Smooth muscle cell of the brain vasculature (primary cell): ENCODE measurements around the gene C22orf23.

Source experiments
- DNase-seq: peaks from one replicate; pipeline ENCODE4 v3.0.0-alpha.2; 2012; ENCODE audit warnings: low read depth, low spot score

The C22orf23 gene

GRCh38 chr22:37953437-37954179 lies at the start of gene C22orf23, which contains the start of gene POLR2F:
Gene C22orf23 (minus strand): TSS chr22:37953601. CDS start chr22:37953149, 452 bp downstream.
Gene POLR2F (plus strand): TSS chr22:37953699. CDS start chr22:37953788, 89 bp downstream.
- peak; percentile 84 for DNase-seq

GRCh38 chr22:37999640-38000272 lies 46.4 kb upstream of the C22orf23 start:
- peak; percentile 12 for DNase-seq

- no peak for DNase-seq
These were observed 45.8 kb upstream of the C22orf23 start for GRCh38 chr22:37999236-37999635.

- no peak for DNase-seq
These were observed 45.1 kb upstream of the C22orf23 start for GRCh38 chr22:37998543-37998942.

GRCh38 chr22:37996515-37997246 lies 43.3 kb upstream of the C22orf23 start:
- DNase-seq: no peak

GRCh38 chr22:37996079-37996478 lies 42.7 kb upstream of the C22orf23 start:
- DNase-seq: no peak

- no peak for DNase-seq
These were observed 42.1 kb upstream of the C22orf23 start for GRCh38 chr22:37995460-37995859.

- no peak for DNase-seq
These were observed 41.6 kb upstream of the C22orf23 start for GRCh38 chr22:37994982-37995381.

- no peak for DNase-seq
These were observed 40.6 kb upstream of the C22orf23 start for GRCh38 chr22:37994049-37994448.

GRCh38 chr22:37991731-37992442 lies 38.5 kb upstream of the C22orf23 start:
- no peak for DNase-seq

GRCh38 chr22:37990862-37991261 lies 37.5 kb upstream of the C22orf23 start:
- DNase-seq: no peak

- DNase-seq: no peak
These were observed 36.9 kb upstream of the C22orf23 start for GRCh38 chr22:37990301-37990700.

- no peak for DNase-seq
These were observed 36.0 kb upstream of the C22orf23 start for GRCh38 chr22:37989146-37990045.

- no peak for DNase-seq
These were observed 33.0 kb upstream of the C22orf23 start for GRCh38 chr22:37986371-37986770.

- DNase-seq: no peak
These were observed 32.4 kb upstream of the C22orf23 start for GRCh38 chr22:37985751-37986281.

GRCh38 chr22:37985050-37985585 lies 31.7 kb upstream of the C22orf23 start:
- no peak for DNase-seq

GRCh38 chr22:37983860-37984791 lies 30.7 kb upstream of the C22orf23 start, which contains the start of gene SOX10:
Gene SOX10 (minus strand): TSS chr22:37984555. CDS start chr22:37983784, 771 bp downstream.
- DNase-seq: no peak

- DNase-seq: no peak
These were observed 29.8 kb upstream of the C22orf23 start for GRCh38 chr22:37982938-37983859.
